ENCODE results near the gene TMEM191C.
"Not testable (repeated sequence)": the region's sequence is repeated elsewhere in the genome, so short reads cannot be mapped to it uniquely, and the experiment has no call there.

GRCh38 chr22:21442123-21442522 is 25.1 kb upstream of the TMEM191C start:
- not testable (repeated sequence) for TF ChIP-seq JUND (CRISPR knock-in tag; IDR thresholded peaks at IDR 0.05); MIER3 (CRISPR knock-in tag; IDR thresholded peaks at IDR 0.05; ENCODE audit: borderline replicate concordance); EP300 (IDR thresholded peaks at IDR 0.05; ENCODE audit: low read depth in 2 of 2, low read length in 2 of 2); EP300 (CRISPR knock-in tag; IDR thresholded peaks at IDR 0.05; ENCODE audit: borderline replicate concordance); ZNF432 (CRISPR knock-in tag; IDR thresholded peaks at IDR 0.05; ENCODE audit: borderline replicate concordance); ZNF773 (CRISPR knock-in tag; IDR thresholded peaks at IDR 0.05; ENCODE audit: borderline replicate concordance); ZNF367 (CRISPR knock-in tag; IDR thresholded peaks at IDR 0.05; ENCODE audit: borderline replicate concordance); ZNF704 (CRISPR knock-in tag; IDR thresholded peaks at IDR 0.05; ENCODE audit: borderline replicate concordance); PBX2 (CRISPR knock-in tag; IDR thresholded peaks at IDR 0.05); ZBTB7A (CRISPR knock-in tag; IDR thresholded peaks at IDR 0.05); TFAP4 (IDR thresholded peaks at IDR 0.05; ENCODE audit: borderline replicate concordance, low read depth); ZBTB33 (CRISPR knock-in tag; IDR thresholded peaks at IDR 0.05); ATF3 (CRISPR knock-in tag; IDR thresholded peaks at IDR 0.05); KDM4B (CRISPR knock-in tag; IDR thresholded peaks at IDR 0.05); REST (IDR thresholded peaks at IDR 0.05; ENCODE audit: borderline replicate concordance in 1 of 2, low read depth in 1 of 2, low read length in 2 of 2)

All from HepG2 (cell line).